GM12891 (cell line): Measurements from ENCODE around the gene CASP9.

Experiments
- DNase-seq: peaks from one replicate; pipeline ENCODE4 v3.0.0; 2011; ENCODE audit warnings: low spot score; ENCODE audit not compliant: insufficient read length
- FAIRE-seq: peaks from 2 replicates; lab custom pipeline; 2011; peaks lifted over from hg19 to GRCh38; lab: Jason Lieb, UNC
- PAX5 ChIP-seq: IDR thresholded peaks from 2 replicates; pipeline ENCODE4 v1.6.1; 2011; ENCODE audit warnings: low read length, moderate library complexity, mild to moderate bottlenecking; ENCODE audit not compliant: insufficient read depth, severe bottlenecking
- POLR2A ChIP-seq: IDR thresholded peaks from 2 replicates; pipeline ENCODE4 v1.6.1; 2011; ENCODE audit warnings: low read depth, low read length, control low read depth
- POLR2AphosphoS5 ChIP-seq: IDR thresholded peaks from 2 replicates; pipeline ENCODE4 v1.6.1; 2011; ENCODE audit warnings: low read depth, low read length, control low read depth
- POU2F2 ChIP-seq: IDR thresholded peaks from 2 replicates; pipeline ENCODE4 v1.6.1; 2011; ENCODE audit warnings: low read depth, mild to moderate bottlenecking, control low read depth, low read length, moderate library complexity
- SPI1 ChIP-seq: IDR thresholded peaks from 2 replicates; pipeline ENCODE4 v1.6.1; 2011; ENCODE audit warnings: low read depth, low read length, control low read depth
- TAF1 ChIP-seq: IDR thresholded peaks from 2 replicates; pipeline ENCODE4 v1.6.1; 2011; ENCODE audit warnings: low read depth, low read length, control low read depth

The CASP9 gene

DNA sequence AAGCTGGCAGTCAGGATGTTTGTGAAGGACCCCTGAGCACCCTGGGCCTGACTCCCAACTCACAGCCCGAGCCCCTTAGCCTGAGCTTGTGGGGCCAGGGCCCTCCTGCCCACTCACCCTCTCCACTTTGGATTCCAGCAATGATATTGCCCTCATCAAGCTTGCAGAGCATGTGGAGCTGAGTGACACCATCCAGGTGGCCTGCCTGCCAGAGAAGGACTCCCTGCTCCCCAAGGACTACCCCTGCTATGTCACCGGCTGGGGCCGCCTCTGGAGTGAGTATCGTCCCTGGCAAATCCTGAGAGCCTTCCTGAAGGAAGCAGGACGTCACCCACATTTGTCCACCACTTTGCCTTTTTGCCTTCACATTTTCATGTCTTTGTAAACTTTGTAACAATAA lies 80.7 kb downstream of the CASP9 start:
- FAIRE-seq = no peak
- no peak for DNase-seq
- TF ChIP-seq SPI1 = no peak
- TF ChIP-seq PAX5 = no peak
- no peak for TF ChIP-seq POLR2AphosphoS5
- no peak for TF ChIP-seq POU2F2
- no peak for TF ChIP-seq POLR2A
- no peak for TF ChIP-seq TAF1

DNA sequence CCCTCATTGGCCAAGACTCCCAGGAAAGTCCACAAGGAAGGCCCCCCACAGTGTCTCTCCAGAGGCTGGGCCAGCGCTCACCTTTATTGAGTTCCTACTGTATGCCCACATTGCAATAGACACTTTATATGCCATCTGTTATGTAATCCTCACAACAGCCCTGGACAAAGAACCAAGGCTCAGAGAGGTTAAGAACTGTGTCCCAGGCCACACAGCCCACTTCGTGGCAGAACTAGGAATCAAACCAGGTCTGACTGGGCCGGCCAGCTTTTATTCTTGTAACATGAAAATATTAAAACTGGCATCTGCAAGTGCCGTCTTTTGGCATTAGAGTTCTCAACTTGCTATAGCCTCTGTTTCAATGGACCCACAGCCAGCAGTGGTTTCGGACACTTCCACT lies 81.3 kb downstream of the CASP9 start:
- no peak for TF ChIP-seq POLR2AphosphoS5
- no peak for TF ChIP-seq POLR2A
- no peak for TF ChIP-seq SPI1
- no peak for TF ChIP-seq POU2F2
- TF ChIP-seq TAF1 = no peak
- FAIRE-seq (no peak), DNase-seq (no peak)

DNA sequence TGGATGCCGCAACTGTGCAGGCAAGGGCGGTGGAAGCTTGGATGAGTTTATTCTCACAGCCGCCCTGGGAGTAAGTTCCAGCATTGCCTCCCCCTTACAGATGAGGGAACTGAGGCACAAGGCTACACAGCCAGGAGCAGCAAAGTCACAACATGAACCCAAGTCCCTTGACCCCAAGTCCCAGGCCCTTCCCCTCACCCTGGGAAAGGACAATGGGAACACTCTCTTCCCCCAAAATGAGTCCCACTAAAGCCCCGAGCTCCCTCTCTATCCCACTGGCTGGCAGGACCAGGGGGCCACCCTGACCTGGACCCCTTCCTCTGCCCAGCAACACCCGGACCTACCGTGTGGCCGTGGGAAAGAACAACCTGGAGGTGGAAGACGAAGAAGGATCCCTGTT lies 81.9 kb downstream of the CASP9 start:
- TF ChIP-seq POLR2AphosphoS5 = no peak
- no peak for TF ChIP-seq SPI1
- TF ChIP-seq POU2F2 = no peak
- TF ChIP-seq POLR2A = no peak
- DNase-seq (no peak), FAIRE-seq (no peak)
